HG03159 (cell line): Measurements from ENCODE around the gene PRPF19.

Experiments used
- ATAC-seq: cut with Tn5 transposase; IDR thresholded peaks from one replicate; pipeline ENCODE4 v1.9.1; 2021; ENCODE audit warnings: mild to moderate bottlenecking, moderate library complexity; ENCODE audit not compliant: unreplicated experiment

PRPF19 gene

GRCh38 chr11:60924110-60924905 is 17.9 kb upstream of the PRPF19 start, which contains the start of gene TMEM132A:
Gene TMEM132A (plus strand): TSS chr11:60924460. CDS start chr11:60924634, 174 bp downstream.
- no peak for ATAC-seq

- ATAC-seq = no peak
These were observed 17.4 kb upstream of the PRPF19 start for GRCh38 chr11:60923800-60924109.

GRCh38 chr11:60923326-60923725 is 16.9 kb upstream of the PRPF19 start:
- no peak for ATAC-seq

GRCh38 chr11:60922906-60923305 is 16.5 kb upstream of the PRPF19 start:
- no peak for ATAC-seq

GRCh38 chr11:60921777-60922335 is 15.5 kb upstream of the PRPF19 start:
- no peak for ATAC-seq

GRCh38 chr11:60921259-60921658 is 14.9 kb upstream of the PRPF19 start:
- no peak for ATAC-seq

- ATAC-seq = no peak
These were observed 13.6 kb upstream of the PRPF19 start for GRCh38 chr11:60919956-60920355.

- ATAC-seq = no peak
These were observed 12.9 kb upstream of the PRPF19 start for GRCh38 chr11:60919320-60919719.

- ATAC-seq = no peak
These were observed 12.5 kb upstream of the PRPF19 start for GRCh38 chr11:60918939-60919265.

- ATAC-seq = no peak
These were observed 12.0 kb upstream of the PRPF19 start for GRCh38 chr11:60918251-60918938.

GRCh38 chr11:60917267-60917666 is 10.9 kb upstream of the PRPF19 start:
- no peak for ATAC-seq

- ATAC-seq = no peak
These were observed 10.4 kb upstream of the PRPF19 start for GRCh38 chr11:60916669-60917206.

GRCh38 chr11:60915248-60915914 is 9.0 kb upstream of the PRPF19 start:
- peak; percentile 51 for ATAC-seq

- ATAC-seq = peak; percentile 0
These were observed 8.4 kb upstream of the PRPF19 start for GRCh38 chr11:60914633-60915247.

GRCh38 chr11:60913793-60914632 is 7.6 kb upstream of the PRPF19 start, which contains the start of gene TMEM109:
Gene TMEM109 (plus strand): TSS chr11:60914158. CDS start chr11:60919694, 5,536 bp downstream.
- peak; percentile 45 for ATAC-seq

GRCh38 chr11:60912851-60913528 is 6.6 kb upstream of the PRPF19 start:
- no peak for ATAC-seq

GRCh38 chr11:60912223-60912850 is 6.0 kb upstream of the PRPF19 start:
- ATAC-seq = no peak

- no peak for ATAC-seq
These were observed 4.5 kb upstream of the PRPF19 start for GRCh38 chr11:60910711-60911380.
